Kidney (tissue), 14 donors: ENCODE measurements around the gene CCDC192. TPM values are rescaled to one million over a fixed set of nuclear protein-coding genes. Genes with fewer than 3 reads are reported as not detected.
"Not testable (repeated sequence)": the region's sequence is repeated elsewhere in the genome, so short reads cannot be mapped to it uniquely, and the experiment has no call there.

ENCODE experiments used
- DNase-seq, 5 donors: peaks; one replicate each; pipeline ENCODE4 v3.0.0-alpha.2; 2013 to 2020
- FAIRE-seq: peaks from 2 replicates; lab custom pipeline; 2012; peaks lifted over from hg19 to GRCh38; lab: Jason Lieb, UNC
- H3K27ac ChIP-seq, 2 donors: one replicate each; pipeline ENCODE4 v1.7.0; 2013; ENCODE audit warnings: low read depth in 2 of 2, low read length in 2 of 2, inconsistent platforms in 1 of 2
- H3K27me3 ChIP-seq: one replicate; pipeline ENCODE4 v1.7.1; 2013; ENCODE audit warnings: low read length, inconsistent platforms; ENCODE audit not compliant: control insufficient read depth, insufficient read depth
- H3K36me3 ChIP-seq, 3 donors: one replicate each; pipeline versions ENCODE4 v1.7.0 to v1.7.1; 2013; ENCODE audit warnings: low read length in 3 of 3, control low read depth in 1 of 3, inconsistent platforms in 1 of 3; ENCODE audit not compliant: insufficient read depth in 3 of 3, control insufficient read depth in 2 of 3
- H3K4me1 ChIP-seq, 3 donors: one replicate each; pipeline versions ENCODE4 v1.7.0 to v1.7.1; 2013; ENCODE audit warnings: low read length in 3 of 3, inconsistent platforms in 1 of 3, low read depth in 1 of 3; ENCODE audit not compliant: control insufficient read depth in 2 of 3, insufficient read depth in 2 of 3
- H3K4me3 ChIP-seq, 3 donors: one replicate each; pipeline versions ENCODE4 v1.7.0 to v1.8.1; 2013; ENCODE audit warnings: low read length in 3 of 3, control low read depth in 1 of 3, inconsistent platforms in 1 of 3
- H3K9ac ChIP-seq, 3 donors: one replicate each; pipeline versions ENCODE4 v1.7.0 to v1.7.1; 2013; ENCODE audit warnings: low read length in 3 of 3, control low read depth in 1 of 3, inconsistent platforms in 1 of 3
- H3K9me3 ChIP-seq, 3 donors: one replicate each; pipeline versions ENCODE4 v1.7.0 to v1.7.1; 2013; ENCODE audit warnings: low read length in 3 of 3, control low read depth in 1 of 3, inconsistent platforms in 1 of 3; ENCODE audit not compliant: control insufficient read depth in 2 of 3, insufficient read depth in 1 of 3
- CTCF ChIP-seq: IDR thresholded peaks from 3 replicates; pipeline ENCODE4 v1.5.1; 2012; ENCODE audit warnings: mild to moderate bottlenecking, moderate library complexity, borderline replicate concordance; ENCODE audit not compliant: insufficient read depth; ENCODE audit errors: extremely low read depth
- intact Hi-C: fragments of 100-400 bp; cut with DNase I; formaldehyde crosslinking; loops from one replicate; pipeline ENCODE4 v1.11.1; 2022
- polyA plus RNA-seq: library from polyadenylated mRNA; stranded (reverse); fragments of 350-450 nt; fragmentation: Illumina TruSeq; extraction: RNeasy Lipid Tissue Mini Kit (QIAGEN cat#74804); gene quantifications from one replicate; pipeline ENCODE4 v1.2.3, GENCODE V29; 2014; ENCODE audit warnings: low read depth, low replicate concordance; ENCODE audit not compliant: insufficient read depth
- total RNA-seq: library from RNA; stranded (reverse); fragmentation: NEBNext Ultra II Directional; extraction: Animal tissue kit (Norgen Biotek cat#: 25700); gene quantifications from one replicate; pipeline ENCODE4 v1.2.1, GENCODE V29; 2021
- donor health status: control.
- donor health status: control.
- donor health status: control.
- donor health status: control.
- donor health status: control.
- donor health status: DM: yes; HTN: yes; CAD: no.
- donor health status: Normal renal cell carcinoma (clear cell type).

The CCDC192 gene
- total and polyA plus RNA-seq, 2 donors from 2014 or later: not detected

- no peak for TF ChIP-seq CTCF
- no peak overlapping the region for H3K4me3 ChIP-seq
- no peak overlapping the region for H3K9ac ChIP-seq
- FAIRE-seq (no peak), DNase-seq (no peak)
- intact Hi-C loops: no loop called here
- H3K27me3 ChIP-seq: no peaks in the 10 kb centered on the region
- no peaks in the 10 kb centered on the region for H3K9me3 ChIP-seq
- no peak overlapping the region for H3K27ac ChIP-seq
- no peaks in the 10 kb centered on the region for H3K36me3 ChIP-seq
- H3K4me1 ChIP-seq: no peaks in the 10 kb centered on the region
Measured at GRCh38 chr5:127777957-127778356, 74.8 kb downstream of the CCDC192 start.

- H3K27me3 ChIP-seq, H3K27ac ChIP-seq, H3K36me3 ChIP-seq, DNase-seq, H3K4me1 ChIP-seq, intact Hi-C loops, FAIRE-seq, H3K9ac ChIP-seq, H3K4me3 ChIP-seq, H3K9me3 ChIP-seq: not testable (repeated sequence)
Measured at GRCh38 chr5:127782450-127782849, 79.3 kb downstream of the CCDC192 start.

DNA sequence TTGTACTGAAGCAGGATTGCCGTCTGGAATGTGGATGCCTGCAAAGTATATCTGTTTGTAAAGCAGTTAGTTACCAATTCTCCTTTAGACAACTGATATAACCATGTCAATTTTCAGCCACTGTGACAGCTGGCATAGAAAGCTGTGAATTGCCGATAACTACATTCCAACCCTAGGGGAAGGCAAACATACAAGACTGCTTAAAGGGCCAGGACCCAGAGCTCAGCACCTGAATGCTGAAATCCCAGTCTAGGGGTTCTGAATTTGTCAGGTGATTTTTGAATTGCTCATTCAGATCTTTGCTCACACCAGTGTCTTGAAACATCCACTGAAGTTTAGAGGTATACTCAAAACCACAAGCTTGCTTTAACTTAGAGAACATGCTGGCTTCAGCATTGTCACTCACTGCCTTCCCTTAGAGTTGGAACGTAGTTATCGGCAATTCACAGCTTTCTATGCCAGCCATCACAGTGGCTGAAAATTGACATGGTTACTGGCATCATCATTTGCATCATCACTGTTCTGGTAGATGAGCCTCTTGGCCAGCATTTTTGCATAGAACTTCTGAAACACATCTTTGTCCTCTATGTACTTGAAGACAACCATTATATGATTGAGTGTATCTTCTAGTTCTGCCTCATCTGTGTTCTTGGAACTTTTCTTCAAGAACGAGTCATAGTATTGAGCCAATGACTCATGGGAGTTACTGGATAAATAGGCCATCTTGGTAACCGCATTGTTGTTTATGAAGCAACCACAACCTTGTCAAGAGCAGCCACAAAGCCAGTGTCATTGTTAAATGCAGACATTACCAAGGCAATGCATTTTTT, 82.1 kb downstream of the CCDC192 start:
- Histone ChIP-seq H3K9ac (no peak overlapping the region), H3K9me3 (no peaks in the 10 kb centered on the region), H3K27me3 (no peaks in the 10 kb centered on the region), H3K4me1 (no peaks in the 10 kb centered on the region), H3K36me3 (no peaks in the 10 kb centered on the region), H3K4me3 (no peak overlapping the region), H3K27ac (no peak overlapping the region)
- intact Hi-C loops: no loop called here
- FAIRE-seq (no peak), DNase-seq (no peak)
- no peak for TF ChIP-seq CTCF

DNA sequence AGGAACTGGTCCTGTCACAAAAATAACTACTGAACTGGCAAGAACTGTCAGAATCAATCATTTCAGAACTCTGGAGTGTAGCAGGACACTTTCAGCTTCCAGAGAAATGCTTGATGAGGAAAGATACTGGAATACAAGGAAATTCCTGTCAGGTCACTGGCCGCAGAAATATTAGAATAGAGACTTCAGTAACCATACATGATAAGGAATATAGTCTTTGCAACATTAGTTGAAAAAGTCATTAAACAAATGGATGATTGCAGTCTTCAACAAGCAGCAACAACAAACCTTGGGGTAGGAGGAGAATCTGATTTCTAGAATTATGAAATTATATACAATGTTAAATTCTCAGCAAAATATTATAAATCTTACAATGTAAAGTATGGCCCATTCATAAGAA, 88.2 kb downstream of the CCDC192 start:
- no peaks in the 10 kb centered on the region for H3K4me1 ChIP-seq
- H3K36me3 ChIP-seq: no peaks in the 10 kb centered on the region
- H3K9ac ChIP-seq: no peak overlapping the region
- FAIRE-seq (no peak), DNase-seq (no peak)
- H3K27me3 ChIP-seq: no peaks in the 10 kb centered on the region
- TF ChIP-seq CTCF: no peak
- no peak overlapping the region for H3K27ac ChIP-seq
- H3K4me3 ChIP-seq: no peak overlapping the region
- H3K9me3 ChIP-seq: peaks cover 0 to 6% (median 2%) of the 10 kb centered on the region in 3 donors
- intact Hi-C loops: no loop called here

DNA sequence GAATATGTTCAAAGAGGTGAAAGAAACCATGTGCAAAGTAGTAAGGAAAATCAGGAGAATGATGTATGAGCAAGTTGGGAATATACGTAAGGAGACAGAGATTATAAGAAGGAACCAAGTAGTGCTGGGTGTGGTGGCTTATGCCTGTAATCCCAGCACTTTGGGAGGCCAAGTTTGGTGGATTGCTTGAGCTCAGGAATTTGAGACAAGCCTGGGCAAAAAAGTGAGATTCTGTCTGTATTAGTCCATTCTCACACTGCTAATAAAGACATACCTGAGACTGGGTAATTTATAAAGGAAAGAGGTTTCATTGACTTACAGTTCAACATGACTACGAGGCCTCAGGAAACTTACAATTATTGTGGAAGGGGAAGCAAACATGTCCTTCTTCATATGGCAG, 88.7 kb downstream of the CCDC192 start:
- H3K9ac ChIP-seq, intact Hi-C loops, H3K4me3 ChIP-seq, H3K9me3 ChIP-seq, H3K36me3 ChIP-seq, FAIRE-seq, H3K4me1 ChIP-seq, H3K27me3 ChIP-seq, DNase-seq, H3K27ac ChIP-seq: not testable (repeated sequence)
